HG03196 (cell line): ENCODE results near the gene DYRK2.

Experiments used
- ATAC-seq: cut with Tn5 transposase; IDR thresholded peaks from one replicate; pipeline ENCODE4 v1.9.1; 2021; ENCODE audit not compliant: unreplicated experiment

Gene DYRK2

GRCh38 chr12:67648521-67649260 lies at the start of gene DYRK2:
Gene DYRK2, plus strand, starts transcription at chr12:67648745. Its CDS starts 389 bp downstream, at chr12:67649134.
- ATAC-seq, result peak; percentile 45

GRCh38 chr12:67599691-67600090 lies 48.9 kb upstream of the DYRK2 start:
- no peak for ATAC-seq

GRCh38 chr12:67601126-67601525 lies 47.4 kb upstream of the DYRK2 start:
- no peak for ATAC-seq

GRCh38 chr12:67609226-67609870 lies 39.2 kb upstream of the DYRK2 start:
- no peak for ATAC-seq

GRCh38 chr12:67613040-67613439 lies 35.5 kb upstream of the DYRK2 start:
- ATAC-seq, result no peak

- no peak for ATAC-seq
These were observed 30.9 kb upstream of the DYRK2 start for GRCh38 chr12:67617629-67618028.

GRCh38 chr12:67618303-67618702 lies 30.2 kb upstream of the DYRK2 start:
- ATAC-seq, result no peak

GRCh38 chr12:67621112-67621511 lies 27.4 kb upstream of the DYRK2 start:
- no peak for ATAC-seq

- ATAC-seq, result no peak
These were observed 26.6 kb upstream of the DYRK2 start for GRCh38 chr12:67621926-67622325.

- ATAC-seq, result no peak
These were observed 25.3 kb upstream of the DYRK2 start for GRCh38 chr12:67623259-67623658.

- ATAC-seq, result no peak
These were observed 24.2 kb upstream of the DYRK2 start for GRCh38 chr12:67624355-67624754.

- ATAC-seq, result no peak
These were observed 23.5 kb upstream of the DYRK2 start for GRCh38 chr12:67625004-67625403.

- ATAC-seq, result no peak
These were observed 22.4 kb upstream of the DYRK2 start for GRCh38 chr12:67626156-67626555.

- ATAC-seq, result peak; percentile 99
These were observed 18.0 kb upstream of the DYRK2 start for GRCh38 chr12:67630373-67631088.

GRCh38 chr12:67632005-67632404 lies 16.5 kb upstream of the DYRK2 start:
- ATAC-seq, result no peak

GRCh38 chr12:67633024-67633610 lies 15.4 kb upstream of the DYRK2 start:
- no peak for ATAC-seq

- ATAC-seq, result no peak
These were observed 14.8 kb upstream of the DYRK2 start for GRCh38 chr12:67633708-67634107.

GRCh38 chr12:67634303-67634761 lies 14.2 kb upstream of the DYRK2 start:
- no peak for ATAC-seq

GRCh38 chr12:67637718-67638117 lies 10.8 kb upstream of the DYRK2 start:
- ATAC-seq, result no peak

- no peak for ATAC-seq
These were observed 9.9 kb upstream of the DYRK2 start for GRCh38 chr12:67638694-67639093.

- no peak for ATAC-seq
These were observed 7.7 kb upstream of the DYRK2 start for GRCh38 chr12:67640863-67641262.
